Measurements from ENCODE around the gene CD22. TPM values are rescaled to one million over a fixed set of nuclear protein-coding genes. Genes with fewer than 3 reads are reported as not detected.

The CD22 gene
- total and polyA plus RNA-seq, 2 of the 13 experiments (the other 11 are each of a cell fraction or from before 2014, with no cell fraction given) = 0.71 to 1.7 TPM

DNA sequence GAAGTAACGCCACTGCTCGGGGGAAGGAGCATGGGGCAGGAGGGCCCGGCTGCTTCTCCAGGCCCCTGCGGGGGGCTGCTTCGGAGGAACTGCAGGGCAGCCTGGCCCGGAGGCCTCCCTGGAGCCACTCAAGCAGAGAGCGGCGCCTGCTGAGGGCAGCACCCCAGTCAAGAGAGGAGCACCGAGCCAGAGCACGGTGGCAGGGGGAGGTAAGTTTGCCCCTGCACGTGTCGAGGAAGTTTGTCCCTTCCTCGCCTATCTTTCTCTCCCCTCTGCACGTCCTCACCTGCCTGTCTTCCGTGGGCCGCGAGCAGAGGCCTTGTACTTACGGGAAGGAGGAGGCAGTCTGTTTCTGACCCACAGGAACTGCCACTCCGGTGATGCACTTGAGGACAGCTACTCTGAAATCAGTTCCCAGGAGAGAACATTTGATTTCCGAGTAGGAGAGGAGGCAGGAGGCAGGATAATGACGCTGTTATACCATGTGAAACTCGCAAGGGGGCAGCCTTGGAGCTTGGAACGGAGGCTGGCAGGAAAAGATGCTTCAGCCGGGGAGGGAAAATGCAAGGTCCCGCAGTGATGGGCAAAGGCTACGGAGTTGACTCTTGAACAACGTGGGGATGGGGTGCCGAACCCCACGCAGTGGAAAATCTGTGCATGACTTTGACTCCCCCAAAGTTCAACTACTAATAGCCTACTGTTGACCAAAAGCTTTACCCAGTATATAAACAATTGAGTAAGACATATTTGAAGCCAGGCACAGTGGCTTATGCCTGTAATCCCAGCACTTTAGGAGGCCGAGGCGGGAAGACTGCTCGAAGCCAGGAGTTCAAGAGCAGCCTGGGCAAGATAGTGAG lies 23.7 kb downstream of the CD22 start (continued):
- no peak for TF ChIP-seq FIP1L1 (IDR thresholded peaks at IDR 0.05; ENCODE audit: borderline replicate concordance, insufficient read depth, low read depth, low read length)
- TF ChIP-seq ZNF552 (CRISPR knock-in tag; IDR thresholded peaks at IDR 0.05; ENCODE audit: borderline replicate concordance) = no peak
- TF ChIP-seq ZBTB26 (CRISPR knock-in tag; IDR thresholded peaks at IDR 0.05; ENCODE audit: borderline replicate concordance) = no peak
- TF ChIP-seq HDAC2 (CRISPR knock-in tag; IDR thresholded peaks at IDR 0.05) = peak; percentile 23; the same call in 1 of the 2 replicates
- TF ChIP-seq, protein P1, sequence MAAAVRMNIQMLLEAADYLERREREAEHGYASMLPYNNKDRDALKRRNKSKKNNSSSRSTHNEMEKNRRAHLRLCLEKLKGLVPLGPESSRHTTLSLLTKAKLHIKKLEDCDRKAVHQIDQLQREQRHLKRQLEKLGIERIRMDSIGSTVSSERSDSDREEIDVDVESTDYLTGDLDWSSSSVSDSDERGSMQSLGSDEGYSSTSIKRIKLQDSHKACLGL (CRISPR knock-in tag; IDR thresholded peaks at IDR 0.05) = no peak
- TF ChIP-seq, protein P2, sequence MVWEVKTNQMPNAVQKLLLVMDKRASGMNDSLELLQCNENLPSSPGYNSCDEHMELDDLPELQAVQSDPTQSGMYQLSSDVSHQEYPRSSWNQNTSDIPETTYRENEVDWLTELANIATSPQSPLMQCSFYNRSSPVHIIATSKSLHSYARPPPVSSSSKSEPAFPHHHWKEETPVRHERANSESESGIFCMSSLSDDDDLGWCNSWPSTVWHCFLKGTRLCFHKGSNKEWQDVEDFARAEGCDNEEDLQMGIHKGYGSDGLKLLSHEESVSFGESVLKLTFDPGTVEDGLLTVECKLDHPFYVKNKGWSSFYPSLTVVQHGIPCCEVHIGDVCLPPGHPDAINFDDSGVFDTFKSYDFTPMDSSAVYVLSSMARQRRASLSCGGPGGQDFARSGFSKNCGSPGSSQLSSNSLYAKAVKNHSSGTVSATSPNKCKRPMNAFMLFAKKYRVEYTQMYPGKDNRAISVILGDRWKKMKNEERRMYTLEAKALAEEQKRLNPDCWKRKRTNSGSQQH (CRISPR knock-in tag; IDR thresholded peaks at IDR 0.05; ENCODE audit: low read depth) = no peak
- TF ChIP-seq RBFOX2 (IDR thresholded peaks at IDR 0.05; ENCODE audit: low read depth, low read length) = no peak
- no peak for TF ChIP-seq ETS1 (CRISPR knock-in tag; IDR thresholded peaks at IDR 0.05)
- TF ChIP-seq, protein P3, sequence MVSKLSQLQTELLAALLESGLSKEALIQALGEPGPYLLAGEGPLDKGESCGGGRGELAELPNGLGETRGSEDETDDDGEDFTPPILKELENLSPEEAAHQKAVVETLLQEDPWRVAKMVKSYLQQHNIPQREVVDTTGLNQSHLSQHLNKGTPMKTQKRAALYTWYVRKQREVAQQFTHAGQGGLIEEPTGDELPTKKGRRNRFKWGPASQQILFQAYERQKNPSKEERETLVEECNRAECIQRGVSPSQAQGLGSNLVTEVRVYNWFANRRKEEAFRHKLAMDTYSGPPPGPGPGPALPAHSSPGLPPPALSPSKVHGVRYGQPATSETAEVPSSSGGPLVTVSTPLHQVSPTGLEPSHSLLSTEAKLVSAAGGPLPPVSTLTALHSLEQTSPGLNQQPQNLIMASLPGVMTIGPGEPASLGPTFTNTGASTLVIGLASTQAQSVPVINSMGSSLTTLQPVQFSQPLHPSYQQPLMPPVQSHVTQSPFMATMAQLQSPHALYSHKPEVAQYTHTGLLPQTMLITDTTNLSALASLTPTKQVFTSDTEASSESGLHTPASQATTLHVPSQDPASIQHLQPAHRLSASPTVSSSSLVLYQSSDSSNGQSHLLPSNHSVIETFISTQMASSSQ (IDR thresholded peaks at IDR 0.05; ENCODE audit: low read depth) = no peak
- TF ChIP-seq, protein P3 (CRISPR knock-in tag; IDR thresholded peaks at IDR 0.05; ENCODE audit: borderline replicate concordance) = no peak
- TF ChIP-seq ZNF672 (CRISPR knock-in tag; IDR thresholded peaks at IDR 0.05) = no peak
- no peak for TF ChIP-seq ZNF615 (CRISPR knock-in tag; IDR thresholded peaks at IDR 0.05; ENCODE audit: borderline replicate concordance)
- TF ChIP-seq CREB1 (IDR thresholded peaks at IDR 0.05) = 0 out of 2 replicates have a peak, but pooled peaks have one; percentile 10
- TF ChIP-seq CREB1 (CRISPR knock-in tag; IDR thresholded peaks at IDR 0.05) = no peak
- TF ChIP-seq, protein P4, sequence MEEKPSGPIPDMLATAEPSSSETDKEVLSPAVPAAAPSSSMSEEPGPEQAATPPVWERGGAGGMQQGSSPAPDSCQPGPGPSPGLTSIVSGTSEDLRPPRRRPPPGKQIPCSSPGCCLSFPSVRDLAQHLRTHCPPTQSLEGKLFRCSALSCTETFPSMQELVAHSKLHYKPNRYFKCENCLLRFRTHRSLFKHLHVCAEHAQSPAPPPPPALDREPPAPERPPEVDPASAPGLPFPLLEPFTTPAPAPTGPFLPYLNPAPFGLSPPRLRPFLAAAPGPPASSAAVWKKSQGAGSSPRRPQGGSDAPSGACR (CRISPR knock-in tag; IDR thresholded peaks at IDR 0.05) = no peak
- TF ChIP-seq, protein P5, sequence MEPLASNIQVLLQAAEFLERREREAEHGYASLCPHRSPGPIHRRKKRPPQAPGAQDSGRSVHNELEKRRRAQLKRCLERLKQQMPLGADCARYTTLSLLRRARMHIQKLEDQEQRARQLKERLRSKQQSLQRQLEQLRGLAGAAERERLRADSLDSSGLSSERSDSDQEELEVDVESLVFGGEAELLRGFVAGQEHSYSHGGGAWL (CRISPR knock-in tag; IDR thresholded peaks at IDR 0.05) = no peak
- no peak for TF ChIP-seq ASH2L (IDR thresholded peaks at IDR 0.05; ENCODE audit: insufficient read length, low read depth, low read length)
- TF ChIP-seq SP2 (CRISPR knock-in tag; IDR thresholded peaks at IDR 0.05) = no peak
- no peak for TF ChIP-seq SMARCC2 (IDR thresholded peaks at IDR 0.05)

Measured in HepG2 (cell line).